Chondrocyte (in vitro differentiated cells): ENCODE data around the gene PLCB3. TPM values are rescaled to one million over a fixed set of nuclear protein-coding genes. Genes with fewer than 3 reads are reported as not detected.

Source experiments
- DNase-seq: peaks from one replicate; pipeline ENCODE4 v3.0.0; 2021; ENCODE audit warnings: mixed read lengths, low spot score
- H3K27ac Mint-ChIP-seq: one replicate; pipeline ENCODE4 v1.8.0; 2021; ENCODE audit warnings: mild to moderate bottlenecking, moderate library complexity, mixed read lengths; ENCODE audit not compliant: unreplicated experiment
- H3K27me3 Mint-ChIP-seq: 2 replicates; pipeline ENCODE4 v1.8.0; 2021; ENCODE audit warnings: low read depth, mixed read lengths
- H3K36me3 Mint-ChIP-seq: 2 replicates; pipeline ENCODE4 v1.8.0; 2021; ENCODE audit warnings: low read depth, mixed read lengths
- H3K4me1 Mint-ChIP-seq: 2 replicates; pipeline ENCODE4 v1.8.0; 2021; ENCODE audit warnings: low read depth, mild to moderate bottlenecking, mixed read lengths
- H3K4me3 Mint-ChIP-seq: one replicate; pipeline ENCODE4 v1.8.0; 2021; ENCODE audit warnings: mild to moderate bottlenecking, moderate library complexity, mixed read lengths; ENCODE audit not compliant: unreplicated experiment
- H3K9me3 Mint-ChIP-seq: 2 replicates; pipeline ENCODE4 v1.8.0; 2021; ENCODE audit warnings: low read depth, mixed read lengths
- CTCF ChIP-seq: fragments of 200-600 bp; sonication (generic); IDR thresholded peaks from 2 replicates; pipeline ENCODE4 v1.5.0; 2021; ENCODE audit warnings: antibody characterized with exemption, mild to moderate bottlenecking, moderate library complexity
- long read RNA-seq: library from polyadenylated mRNA; stranded (forward); transcript quantifications from one replicate; pipeline ENCODE4 v2.0.0, GENCODE V29; 2021
- total RNA-seq: library from RNA; stranded (reverse); gene quantifications from 3 replicates; pipeline ENCODE4 v1.2.1, GENCODE V29; 2021

The PLCB3 gene
- 35.5 to 51.4 TPM (median 47.2 TPM) in 3 replicates for total RNA-seq
- long read RNA-seq, full-length matches to known transcripts = 35 of 47 reads
- long read RNA-seq, partial matches to known transcripts = 6 of 47 reads
- long read RNA-seq, other reads (novel, unspliced or antisense) = 6 of 47 reads

GRCh38 chr11:64251016-64251752 lies at the start of gene PLCB3:
TSS of gene PLCB3 (plus strand) at chr11:64251530. CDS start at chr11:64251650, 120 bp downstream.
- Mint-ChIP-seq H3K9me3 (no peaks in the 10 kb centered on the region), H3K27ac (peak within 1 kb of the TSS; percentile 75), H3K36me3 (peaks cover under 1% of the 10 kb centered on the region), H3K4me3 (peak within 1 kb of the TSS; percentile 91), H3K27me3 (no peaks in the 10 kb centered on the region), H3K4me1 (peaks cover 30% of the 10 kb centered on the region)
- TF ChIP-seq CTCF = peak; percentile 87
- no peak for DNase-seq

DNA sequence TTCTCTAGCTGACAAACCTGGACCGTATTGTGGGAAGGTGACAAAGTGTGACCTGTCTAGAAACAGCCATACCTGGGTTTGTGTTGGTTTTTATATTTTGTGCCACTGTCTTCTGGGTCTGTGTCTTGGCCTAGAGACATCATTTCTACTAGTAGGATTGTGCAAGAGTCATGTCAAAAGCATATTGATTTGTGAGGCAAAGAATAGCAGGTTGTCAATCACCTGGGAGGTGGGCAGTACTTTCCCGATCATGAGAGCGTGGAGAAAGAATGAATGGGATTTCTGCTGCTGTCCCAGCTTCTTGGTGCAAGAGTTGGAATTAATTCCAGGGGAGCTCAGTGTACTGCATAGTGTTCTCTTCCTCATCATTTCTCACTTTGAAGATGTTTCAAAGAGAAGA lies 49.8 kb upstream of the PLCB3 start:
- TF ChIP-seq CTCF = no peak
- Mint-ChIP-seq H3K36me3 (peaks cover 45% of the 10 kb centered on the region), H3K27me3 (no peaks in the 10 kb centered on the region), H3K9me3 (no peaks in the 10 kb centered on the region), H3K4me1 (peaks cover 12% of the 10 kb centered on the region), H3K27ac (no peak overlapping the region), H3K4me3 (no peak overlapping the region)
- DNase-seq = no peak

DNA sequence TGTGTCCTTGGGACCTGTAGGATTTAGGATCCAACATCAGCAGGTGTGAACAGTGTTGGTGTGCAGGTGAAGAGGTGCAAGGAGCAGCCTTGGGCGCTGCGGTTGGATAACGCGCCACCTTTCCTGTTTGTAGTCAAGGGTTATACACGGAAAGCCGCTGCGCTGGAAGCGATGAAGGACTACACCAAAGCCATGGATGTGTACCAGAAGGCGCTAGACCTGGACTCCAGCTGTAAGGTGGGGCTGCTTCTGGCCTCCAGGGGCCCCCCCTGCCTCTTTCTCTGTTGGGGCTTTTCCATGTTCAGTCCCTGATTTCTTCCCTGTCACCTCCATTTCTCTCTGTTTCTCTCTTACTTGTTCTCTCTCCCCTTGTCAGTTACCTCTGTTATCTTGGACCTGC lies 48.3 kb upstream of the PLCB3 start:
- H3K4me1 Mint-ChIP-seq = peaks cover 23% of the 10 kb centered on the region
- TF ChIP-seq CTCF = no peak
- H3K4me3 Mint-ChIP-seq = no peak overlapping the region
- H3K36me3 Mint-ChIP-seq = peaks cover 37% of the 10 kb centered on the region
- H3K27ac Mint-ChIP-seq = no peak overlapping the region
- H3K27me3 Mint-ChIP-seq = no peaks in the 10 kb centered on the region
- no peak for DNase-seq
- no peaks in the 10 kb centered on the region for H3K9me3 Mint-ChIP-seq

- Mint-ChIP-seq H3K36me3 (peaks cover 36% of the 10 kb centered on the region), H3K9me3 (no peaks in the 10 kb centered on the region), H3K27me3 (no peaks in the 10 kb centered on the region), H3K4me3 (no peak overlapping the region), H3K4me1 (peaks cover 23% of the 10 kb centered on the region), H3K27ac (no peak overlapping the region)
- no peak for DNase-seq
- no peak for TF ChIP-seq CTCF
Measured at GRCh38 chr11:64203421-64204079, 47.8 kb upstream of the PLCB3 start.

- H3K27me3 Mint-ChIP-seq = no peaks in the 10 kb centered on the region
- peak overlapping the region; percentile 55 for H3K27ac Mint-ChIP-seq
- DNase-seq = no peak
- H3K4me3 Mint-ChIP-seq = no peak overlapping the region
- H3K36me3 Mint-ChIP-seq = peaks cover 35% of the 10 kb centered on the region
- H3K9me3 Mint-ChIP-seq = no peaks in the 10 kb centered on the region
- peaks cover 23% of the 10 kb centered on the region for H3K4me1 Mint-ChIP-seq
- TF ChIP-seq CTCF = no peak
Measured at GRCh38 chr11:64204080-64204440, 47.3 kb upstream of the PLCB3 start.
